GM23338 (cell line): ENCODE measurements around the gene GRIK4. TPM values are rescaled to one million over a fixed set of nuclear protein-coding genes. Genes with fewer than 3 reads are reported as not detected.

Experiments used
- ATAC-seq: fragments of 200-7000 bp; cut with Tn5 transposase; 3 replicates; pipeline ENCODE4 v1.9.1; 2020
- DNase-seq: peaks from one replicate; pipeline ENCODE4 v3.0.0-alpha.2; 2015; ENCODE audit warnings: low spot score
- H2AFZ ChIP-seq: fragments of 200-600 bp; sonication (generic); 2 replicates; pipeline ENCODE4 v1.8.0; 2016; ENCODE audit warnings: antibody characterized with exemption, mild to moderate bottlenecking, moderate library complexity
- H3F3A ChIP-seq: fragments of 200-600 bp; sonication (generic); replicated peaks from 2 replicates; pipeline ENCODE4 v1.8.0; 2017; ENCODE audit warnings: antibody characterized with exemption, mixed run types, low read depth
- H3K27ac ChIP-seq: fragments of 200-600 bp; sonication (generic); 2 replicates; pipeline ENCODE4 v1.6.1; 2016; ENCODE audit warnings: low read depth
- H3K27me3 ChIP-seq: fragments of 200-600 bp; sonication (generic); 2 replicates; pipeline ENCODE4 v1.8.0; 2016; ENCODE audit warnings: mild to moderate bottlenecking, mixed run types, moderate library complexity; ENCODE audit not compliant: insufficient read depth
- H3K36me3 ChIP-seq: fragments of 200-600 bp; sonication (generic); 2 replicates; pipeline ENCODE4 v1.8.0; 2016; ENCODE audit warnings: mild to moderate bottlenecking; ENCODE audit not compliant: insufficient read depth
- H3K4me1 ChIP-seq: fragments of 200-600 bp; sonication (generic); 2 replicates; pipeline ENCODE4 v1.8.0; 2016; ENCODE audit warnings: mild to moderate bottlenecking, moderate library complexity; ENCODE audit not compliant: insufficient read depth
- H3K4me2 ChIP-seq: fragments of 200-600 bp; sonication (generic); 2 replicates; pipeline ENCODE4 v1.7.1; 2017; ENCODE audit warnings: mixed run types
- H3K4me3 ChIP-seq: fragments of 200-600 bp; sonication (generic); 2 replicates; pipeline ENCODE4 v1.6.1; 2016; ENCODE audit warnings: mixed run types
- H3K79me2 ChIP-seq: fragments of 200-600 bp; sonication (generic); replicated peaks from 2 replicates; pipeline ENCODE4 v1.8.0; 2017; ENCODE audit warnings: mild to moderate bottlenecking; ENCODE audit not compliant: insufficient read depth
- H3K9me2 ChIP-seq: fragments of 200-600 bp; sonication (generic); 2 replicates; pipeline ENCODE4 v1.8.0; 2017; ENCODE audit not compliant: insufficient read depth
- H4K20me1 ChIP-seq: fragments of 200-600 bp; sonication (generic); replicated peaks from 2 replicates; pipeline ENCODE4 v1.8.0; 2017; ENCODE audit warnings: mild to moderate bottlenecking; ENCODE audit not compliant: insufficient read depth
- H3K27ac Mint-ChIP-seq: 2 replicates; pipeline ENCODE4 v1.8.0; 2020; ENCODE audit warnings: inconsistent platforms, mild to moderate bottlenecking, moderate library complexity, mixed read lengths
- H3K27me3 Mint-ChIP-seq: 3 replicates; pipeline ENCODE4 v1.8.0; 2022; ENCODE audit warnings: low read depth, mild to moderate bottlenecking, moderate library complexity, mixed read lengths, inconsistent platforms; ENCODE audit not compliant: insufficient read depth, poor library complexity
- H3K36me3 Mint-ChIP-seq: 3 replicates; pipeline ENCODE4 v1.8.0; 2021; ENCODE audit warnings: low read depth, mild to moderate bottlenecking, inconsistent platforms, moderate library complexity, mixed read lengths
- H3K4me1 Mint-ChIP-seq: 3 replicates; pipeline ENCODE4 v1.8.0; 2020; ENCODE audit warnings: mild to moderate bottlenecking, inconsistent platforms, mixed read lengths
- H3K4me3 Mint-ChIP-seq: 3 replicates; pipeline ENCODE4 v1.8.0; 2021; ENCODE audit warnings: moderate library complexity, mild to moderate bottlenecking, inconsistent platforms, mixed read lengths
- H3K9me3 Mint-ChIP-seq: 3 replicates; pipeline ENCODE4 v1.8.0; 2020; ENCODE audit warnings: moderate library complexity, mild to moderate bottlenecking, inconsistent platforms, mixed read lengths
- CREB1 ChIP-seq: fragments of 250-450 bp; sonication (Bioruptor Pico); IDR thresholded peaks from 2 replicates; pipeline ENCODE4 v1.5.0; 2020; ENCODE audit warnings: low read depth, mild to moderate bottlenecking, moderate library complexity
- CTCF ChIP-seq, 2 experiments: fragments of 200-600 bp in 1 of 2; sonication (generic) in 1 of 2; conservative IDR thresholded peaks; 2 replicates each; pipeline versions ENCODE4 v1.5.1 to v1.6.1; 2016 to 2017; ENCODE audit warnings: antibody characterized with exemption in 2 of 2, low read depth in 2 of 2, mild to moderate bottlenecking in 2 of 2, moderate library complexity in 1 of 2
- ETS1 ChIP-seq: IDR thresholded peaks from 2 replicates; pipeline ENCODE4 v1.6.1; 2016; ENCODE audit warnings: antibody characterized with exemption
- EZH2phosphoT487 ChIP-seq: fragments of 200-600 bp; sonication (generic); IDR thresholded peaks from one replicate; pipeline ENCODE4 v1.8.1; 2018; ENCODE audit warnings: antibody characterized with exemption; ENCODE audit not compliant: unreplicated experiment
- JUNB ChIP-seq: IDR thresholded peaks from one replicate; pipeline ENCODE4 v1.6.1; 2016; ENCODE audit warnings: antibody characterized with exemption; ENCODE audit not compliant: unreplicated experiment
- NANOG ChIP-seq: IDR thresholded peaks from 2 replicates; pipeline ENCODE4 v1.6.1; 2016; ENCODE audit warnings: antibody characterized with exemption, borderline replicate concordance
- POLR2AphosphoS5 ChIP-seq: IDR thresholded peaks from 2 replicates; pipeline ENCODE4 v1.6.1; 2016; ENCODE audit warnings: antibody characterized with exemption, low read depth
- REST ChIP-seq: IDR thresholded peaks from one replicate; pipeline ENCODE4 v1.6.1; 2018; ENCODE audit warnings: antibody characterized with exemption; ENCODE audit not compliant: unreplicated experiment
- ZNF331 ChIP-seq: fragments of 250-450 bp; sonication (Bioruptor Pico); IDR thresholded peaks from 2 replicates; pipeline ENCODE4 v1.5.0; 2020; ENCODE audit warnings: low read depth, mild to moderate bottlenecking, moderate library complexity
- ZNF462 ChIP-seq: fragments of 250-450 bp; sonication (Bioruptor Pico); IDR thresholded peaks from 2 replicates; pipeline ENCODE4 v1.5.0; 2020; ENCODE audit warnings: mild to moderate bottlenecking, moderate library complexity
- polyA plus RNA-seq: library from polyadenylated mRNA; unstranded; fragments of >200 nt; fragmentation: Nextera tagmentation; extraction: Ambion mirVana; gene quantifications from 2 replicates; pipeline ENCODE4 v1.2.1, GENCODE V29; 2016
- total RNA-seq: library from RNA; depleted of rRNA; stranded (reverse); fragments of >200 nt; shearing (Covaris generic); gene quantifications from 2 replicates; pipeline ENCODE4 v1.2.3, GENCODE V29; 2014

Gene GRIK4
- total and polyA plus RNA-seq, 2 experiments from 2014 or later, result 0.63 to 2.2 TPM

DNA sequence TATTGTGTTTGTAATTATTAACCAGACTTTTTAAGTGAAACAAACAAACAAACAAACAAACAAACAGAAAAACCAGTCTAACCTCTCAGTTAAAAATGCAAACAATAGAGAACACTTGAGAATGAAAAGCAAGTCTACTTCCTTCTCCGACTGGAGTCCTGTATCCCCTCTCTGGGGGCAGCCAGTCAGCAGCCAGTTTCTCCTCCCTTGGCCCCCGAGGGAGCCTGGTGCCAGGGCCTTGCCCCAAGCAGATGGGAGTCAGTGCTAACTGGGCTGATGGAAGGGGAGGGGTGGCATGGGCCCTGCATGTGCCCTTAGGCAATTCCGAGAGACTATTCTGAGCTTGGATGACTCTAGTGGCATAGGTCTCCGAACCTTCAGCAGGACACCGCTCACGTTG, 137.2 kb downstream of the GRIK4 start:
- TF ChIP-seq JUNB, result no peak
- no peaks in the 10 kb centered on the region for H3K9me3 Mint-ChIP-seq
- H3K27ac ChIP-seq, result no peak overlapping the region
- peaks cover 3% of the 10 kb centered on the region; the same call in 1 of the 2 replicates for H4K20me1 ChIP-seq
- peaks cover 25% of the 10 kb centered on the region for H3K4me1 ChIP-seq
- no peaks in the 10 kb centered on the region for H3K9me2 ChIP-seq
- H3K4me1 Mint-ChIP-seq, result peaks cover 36% of the 10 kb centered on the region
- H3K27me3 Mint-ChIP-seq, result peaks cover 64% of the 10 kb centered on the region
- H2AFZ ChIP-seq, result no peak overlapping the region
- H3K4me3 Mint-ChIP-seq, result no peak overlapping the region
- H3K36me3 ChIP-seq, result no peaks in the 10 kb centered on the region
- no peaks in the 10 kb centered on the region for H3K36me3 Mint-ChIP-seq
- no peak overlapping the region for H3K27ac Mint-ChIP-seq
- no peaks in the 10 kb centered on the region for H3F3A ChIP-seq
- ATAC-seq (no peak), DNase-seq (no peak)
- H3K79me2 ChIP-seq, result no peaks in the 10 kb centered on the region
- no peak overlapping the region for H3K4me2 ChIP-seq
- peaks cover 57% of the 10 kb centered on the region for H3K27me3 ChIP-seq
- H3K4me3 ChIP-seq, result no peak overlapping the region

DNA sequence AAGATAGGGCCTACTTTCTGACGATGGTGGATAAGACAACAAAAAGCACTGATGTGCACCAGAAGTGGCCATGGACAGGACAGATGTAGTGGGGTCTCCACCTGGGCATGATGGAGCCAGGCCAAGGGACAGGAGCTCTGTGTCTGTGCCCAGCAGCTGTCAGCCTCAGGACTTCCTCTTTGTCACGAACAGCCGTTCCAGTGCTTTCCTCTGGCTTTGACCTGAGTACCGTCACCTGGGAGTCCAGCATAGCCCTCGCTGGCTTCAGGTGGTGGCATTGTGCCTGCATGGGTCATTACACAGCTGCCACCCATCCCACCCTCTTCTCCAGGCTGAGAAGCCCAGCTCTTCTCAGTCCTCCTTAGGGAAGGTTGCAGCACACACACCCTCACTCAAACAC, 137.8 kb downstream of the GRIK4 start:
- Histone ChIP-seq H3F3A (no peaks in the 10 kb centered on the region), H3K27ac (no peak overlapping the region), H4K20me1 (peaks cover 3% of the 10 kb centered on the region; the same call in 1 of the 2 replicates), H2AFZ (no peak overlapping the region), H3K9me2 (no peaks in the 10 kb centered on the region), H3K4me1 (peaks cover 20% of the 10 kb centered on the region), H3K79me2 (no peaks in the 10 kb centered on the region), H3K27me3 (peaks cover 51% of the 10 kb centered on the region), H3K36me3 (no peaks in the 10 kb centered on the region), H3K4me2 (no peak overlapping the region), H3K4me3 (no peak overlapping the region)
- no peaks in the 10 kb centered on the region for H3K9me3 Mint-ChIP-seq
- no peaks in the 10 kb centered on the region for H3K36me3 Mint-ChIP-seq
- H3K4me1 Mint-ChIP-seq, result peaks cover 32% of the 10 kb centered on the region
- no peak overlapping the region for H3K27ac Mint-ChIP-seq
- no peak for DNase-seq
- H3K27me3 Mint-ChIP-seq, result peaks cover 59% of the 10 kb centered on the region
- no peak for ATAC-seq
- no peak overlapping the region for H3K4me3 Mint-ChIP-seq
- TF ChIP-seq ZNF331 (CRISPR knock-in tag), result no peak
- no peak for TF ChIP-seq REST
- no peak for TF ChIP-seq ETS1
- TF ChIP-seq CTCF (conservative IDR thresholded peaks at IDR 0.05; ENCODE audit: low read depth in 2 of 2), result no peak
- no peak for TF ChIP-seq EZH2phosphoT487
- TF ChIP-seq ZNF462 (CRISPR knock-in tag), result no peak
- TF ChIP-seq CREB1, result no peak
- no peak for TF ChIP-seq POLR2AphosphoS5
- no peak for TF ChIP-seq NANOG
- TF ChIP-seq JUNB, result no peak
